ENCODE measurements around the gene HACD1.

HACD1 gene

DNA sequence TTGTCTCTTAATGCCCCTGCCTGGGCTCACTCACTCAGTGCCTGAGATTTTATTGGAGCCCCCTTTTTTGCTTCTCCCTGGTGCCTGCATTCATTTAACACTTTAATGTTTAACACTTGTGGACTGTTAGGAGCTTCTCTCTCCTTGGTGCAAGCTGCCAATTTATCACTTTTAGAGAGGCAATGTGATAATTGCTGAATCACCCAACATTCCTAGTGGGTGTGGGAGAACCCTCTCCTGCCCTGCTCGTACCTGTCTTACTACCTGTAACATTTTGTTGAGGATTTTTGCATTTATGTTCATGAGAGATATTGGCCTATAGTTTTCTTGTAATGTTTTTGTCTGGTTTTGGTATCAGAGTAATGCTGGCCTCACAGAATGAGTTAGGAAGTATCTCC, 39.9 kb upstream of the HACD1 start:
- Histone ChIP-seq H3K4ac (ENCODE audit: low read length) (no peak overlapping the region), H2BK15ac (ENCODE audit: low read length) (no peak overlapping the region), H3K9me3 (replicated peaks in 1 of 2; ENCODE audit: control insufficient read depth in 2 of 2, insufficient read depth in 1 of 2, low read depth in 1 of 2, low read length in 2 of 2) (peaks cover 2 to 30% of the 10 kb centered on the region in 2 donors), H4K91ac (ENCODE audit: low read depth, low read length, poor library complexity) (no peak overlapping the region), H2BK120ac (ENCODE audit: low read depth, low read length) (no peak overlapping the region), H2AK5ac (ENCODE audit: low read depth, low read length) (no peak overlapping the region), H3K36me3 (replicated peaks in 1 of 2; ENCODE audit: control insufficient read depth in 2 of 2, insufficient read depth in 2 of 2, low read length in 2 of 2) (peaks cover 4 to 28% of the 10 kb centered on the region in 2 donors), H3K27me3 (ENCODE audit: control insufficient read depth in 3 of 3, insufficient read depth in 3 of 3, low read depth in 1 of 3, low read length in 3 of 3) (no peaks in the 10 kb centered on the region), H4K8ac (ENCODE audit: low read depth, low read length) (no peak overlapping the region), H3K79me1 (ENCODE audit: low read depth, low read length) (peaks cover 3% of the 10 kb centered on the region), H3K18ac (ENCODE audit: low read length) (no peak overlapping the region), H3K4me1 (ENCODE audit: control insufficient read depth in 2 of 2, insufficient read depth in 1 of 2, low read depth in 1 of 2, low read length in 2 of 2) (no peaks in the 10 kb centered on the region), H3K9ac (ENCODE audit: low read depth, low read length, poor library complexity) (no peak overlapping the region), H3K27ac (replicated peaks; ENCODE audit: low read length) (no peak overlapping the region), H2BK5ac (ENCODE audit: low read length) (no peak overlapping the region), H3K14ac (ENCODE audit: low read length) (no peak overlapping the region), H2AFZ (ENCODE audit: low read length) (no peak overlapping the region), H3K4me3 (ENCODE audit: low read length in 2 of 2) (no peak overlapping the region), H3K23ac (ENCODE audit: low read depth, low read length, poor library complexity) (no peak overlapping the region), H3K4me2 (ENCODE audit: insufficient read depth, low read length, poor library complexity, severe bottlenecking) (no peak overlapping the region), H2BK12ac (ENCODE audit: low read length) (no peak overlapping the region)
- no CpG with 5 or more reads among the region's 1 CpG for WGBS, 2 donors (ENCODE audit: extremely low coverage in 2 of 2, insufficient read length in 2 of 2, insufficient replicate concordance in 1 of 2)
- DNase-seq (ENCODE audit: low spot score) = no peak

DNA sequence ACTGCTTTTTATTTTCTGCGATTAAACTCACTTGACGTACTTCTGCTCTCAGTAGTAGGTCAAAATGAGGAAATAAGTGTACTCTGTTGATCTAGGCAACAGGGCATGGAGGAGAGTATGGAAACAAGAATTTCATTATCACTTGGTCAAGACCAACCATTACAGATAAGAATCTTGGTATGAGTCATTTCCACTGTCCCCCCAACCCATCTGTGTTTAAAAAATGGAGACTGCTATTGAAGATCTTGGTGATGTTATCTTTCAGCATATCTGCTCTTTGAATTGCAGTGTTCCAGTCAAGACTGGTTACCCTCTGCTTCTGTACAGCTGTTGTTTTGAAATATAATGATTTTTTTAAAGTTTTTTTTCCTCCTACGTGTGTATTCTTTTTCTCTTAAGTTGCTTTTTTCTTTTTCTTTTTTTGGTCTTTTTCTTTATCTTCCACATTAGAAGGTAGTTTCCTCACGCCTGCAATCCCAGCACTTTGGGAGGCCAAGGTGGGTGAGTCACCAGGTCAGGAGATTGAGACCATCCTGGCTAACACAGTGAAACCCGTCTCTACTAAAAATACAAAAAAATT, 38.5 kb upstream of the HACD1 start:
- Histone ChIP-seq H4K91ac (ENCODE audit: low read depth, low read length, poor library complexity) (no peak overlapping the region), H3K36me3 (replicated peaks in 1 of 2; ENCODE audit: control insufficient read depth in 2 of 2, insufficient read depth in 2 of 2, low read length in 2 of 2) (peaks cover 2 to 13% of the 10 kb centered on the region in 2 donors), H2BK12ac (ENCODE audit: low read length) (no peak overlapping the region), H3K4me1 (ENCODE audit: control insufficient read depth in 2 of 2, insufficient read depth in 1 of 2, low read depth in 1 of 2, low read length in 2 of 2) (peaks cover 0 to 2% of the 10 kb centered on the region in 2 donors), H3K4ac (ENCODE audit: low read length) (no peak overlapping the region), H3K18ac (ENCODE audit: low read length) (no peak overlapping the region), H2BK5ac (ENCODE audit: low read length) (no peak overlapping the region), H2BK15ac (ENCODE audit: low read length) (no peak overlapping the region), H3K4me2 (ENCODE audit: insufficient read depth, low read length, poor library complexity, severe bottlenecking) (no peak overlapping the region), H3K4me3 (ENCODE audit: low read length in 2 of 2) (no peak overlapping the region), H2AK5ac (ENCODE audit: low read depth, low read length) (no peak overlapping the region), H3K27me3 (ENCODE audit: control insufficient read depth in 3 of 3, insufficient read depth in 3 of 3, low read depth in 1 of 3, low read length in 3 of 3) (no peaks in the 10 kb centered on the region), H2BK120ac (ENCODE audit: low read depth, low read length) (no peak overlapping the region), H3K9ac (ENCODE audit: low read depth, low read length, poor library complexity) (no peak overlapping the region), H3K23ac (ENCODE audit: low read depth, low read length, poor library complexity) (no peak overlapping the region), H3K27ac (replicated peaks; ENCODE audit: low read length) (no peak overlapping the region), H3K9me3 (replicated peaks in 1 of 2; ENCODE audit: control insufficient read depth in 2 of 2, insufficient read depth in 1 of 2, low read depth in 1 of 2, low read length in 2 of 2) (peaks cover 2 to 30% of the 10 kb centered on the region in 2 donors), H4K8ac (ENCODE audit: low read depth, low read length) (no peak overlapping the region), H3K14ac (ENCODE audit: low read length) (no peak overlapping the region), H3K79me1 (ENCODE audit: low read depth, low read length) (peaks cover 3% of the 10 kb centered on the region), H2AFZ (ENCODE audit: low read length) (no peak overlapping the region)
- DNase-seq (ENCODE audit: low spot score) = no peak
- no CpG with 5 or more reads among the region's 5 CpGs for WGBS, 2 donors (ENCODE audit: extremely low coverage in 2 of 2, insufficient read length in 2 of 2, insufficient replicate concordance in 1 of 2)

DNA sequence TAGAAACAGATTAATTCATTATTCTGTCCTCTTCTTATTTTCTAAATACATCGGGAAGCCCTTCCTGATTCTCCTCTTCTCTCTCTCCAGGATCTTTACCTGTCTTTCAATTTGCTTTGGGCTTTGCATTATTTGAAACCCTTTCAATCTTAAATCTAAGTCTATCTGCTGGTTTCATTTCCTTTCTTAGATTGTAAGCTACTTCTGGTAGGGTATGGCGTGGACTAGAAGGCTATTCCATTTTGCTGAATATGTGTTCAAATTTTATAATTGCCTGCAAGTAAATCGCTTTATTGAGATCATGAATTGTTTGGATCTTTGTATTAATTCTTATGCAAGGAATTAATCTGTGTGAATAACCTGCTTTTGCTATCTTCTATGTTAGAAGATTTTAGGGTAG, 37.8 kb upstream of the HACD1 start:
- Histone ChIP-seq H3K18ac (ENCODE audit: low read length) (no peak overlapping the region), H3K27ac (replicated peaks; ENCODE audit: low read length) (no peak overlapping the region), H4K8ac (ENCODE audit: low read depth, low read length) (no peak overlapping the region), H3K36me3 (replicated peaks in 1 of 2; ENCODE audit: control insufficient read depth in 2 of 2, insufficient read depth in 2 of 2, low read length in 2 of 2) (peaks cover 2 to 8% of the 10 kb centered on the region in 2 donors), H3K4me1 (ENCODE audit: control insufficient read depth in 2 of 2, insufficient read depth in 1 of 2, low read depth in 1 of 2, low read length in 2 of 2) (peaks cover 0 to 2% of the 10 kb centered on the region in 2 donors), H2AK5ac (ENCODE audit: low read depth, low read length) (no peak overlapping the region), H2BK5ac (ENCODE audit: low read length) (no peak overlapping the region), H3K9me3 (replicated peaks in 1 of 2; ENCODE audit: control insufficient read depth in 2 of 2, insufficient read depth in 1 of 2, low read depth in 1 of 2, low read length in 2 of 2) (peaks cover 2 to 30% of the 10 kb centered on the region in 2 donors), H3K27me3 (ENCODE audit: control insufficient read depth in 3 of 3, insufficient read depth in 3 of 3, low read depth in 1 of 3, low read length in 3 of 3) (no peaks in the 10 kb centered on the region), H2BK12ac (ENCODE audit: low read length) (no peak overlapping the region), H2BK15ac (ENCODE audit: low read length) (no peak overlapping the region), H3K9ac (ENCODE audit: low read depth, low read length, poor library complexity) (no peak overlapping the region), H3K4me2 (ENCODE audit: insufficient read depth, low read length, poor library complexity, severe bottlenecking) (no peak overlapping the region), H4K91ac (ENCODE audit: low read depth, low read length, poor library complexity) (no peak overlapping the region), H3K79me1 (ENCODE audit: low read depth, low read length) (peaks cover 5% of the 10 kb centered on the region), H2AFZ (ENCODE audit: low read length) (no peak overlapping the region), H3K4me3 (ENCODE audit: low read length in 2 of 2) (no peak overlapping the region), H3K23ac (ENCODE audit: low read depth, low read length, poor library complexity) (no peak overlapping the region), H3K4ac (ENCODE audit: low read length) (no peak overlapping the region), H3K14ac (ENCODE audit: low read length) (no peak overlapping the region), H2BK120ac (ENCODE audit: low read depth, low read length) (no peak overlapping the region)
- no CpG with 5 or more reads among the region's 3 CpGs for WGBS, 2 donors (ENCODE audit: extremely low coverage in 2 of 2, insufficient read length in 2 of 2, insufficient replicate concordance in 1 of 2)
- DNase-seq (ENCODE audit: low spot score) = no peak

DNA sequence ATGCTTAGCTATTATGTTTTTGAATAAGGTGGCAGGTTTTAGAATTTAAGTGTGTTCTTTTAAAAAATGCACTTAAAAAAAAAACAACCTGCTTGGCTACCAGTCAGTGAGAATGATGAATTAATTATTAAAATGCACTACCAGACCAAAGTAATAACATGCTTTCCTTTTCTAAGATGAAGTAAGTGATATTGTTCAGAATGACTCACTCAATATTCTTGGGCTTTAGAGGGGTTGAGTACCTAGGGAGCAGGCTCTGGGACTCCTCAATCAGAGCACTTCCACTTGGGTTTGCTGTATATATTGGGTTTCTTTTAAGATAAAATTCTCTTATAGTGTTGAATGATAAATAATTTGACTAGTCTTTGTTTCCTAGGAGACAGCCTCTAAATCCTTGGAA, 35.4 kb upstream of the HACD1 start:
- Histone ChIP-seq H3K18ac (ENCODE audit: low read length) (no peak overlapping the region), H3K36me3 (replicated peaks in 1 of 2; ENCODE audit: control insufficient read depth in 2 of 2, insufficient read depth in 2 of 2, low read length in 2 of 2) (peaks cover 2 to 24% of the 10 kb centered on the region in 2 donors), H4K8ac (ENCODE audit: low read depth, low read length) (no peak overlapping the region), H2BK5ac (ENCODE audit: low read length) (no peak overlapping the region), H2AK5ac (ENCODE audit: low read depth, low read length) (no peak overlapping the region), H3K27ac (replicated peaks; ENCODE audit: low read length) (no peak overlapping the region), H2BK15ac (ENCODE audit: low read length) (no peak overlapping the region), H4K91ac (ENCODE audit: low read depth, low read length, poor library complexity) (no peak overlapping the region), H3K9ac (ENCODE audit: low read depth, low read length, poor library complexity) (no peak overlapping the region), H2BK12ac (ENCODE audit: low read length) (no peak overlapping the region), H3K79me1 (ENCODE audit: low read depth, low read length) (peaks cover 2% of the 10 kb centered on the region), H3K4me3 (ENCODE audit: low read length in 2 of 2) (no peak overlapping the region), H2AFZ (ENCODE audit: low read length) (no peak overlapping the region), H3K4ac (ENCODE audit: low read length) (no peak overlapping the region), H3K9me3 (replicated peaks in 1 of 2; ENCODE audit: control insufficient read depth in 2 of 2, insufficient read depth in 1 of 2, low read depth in 1 of 2, low read length in 2 of 2) (peaks cover 2 to 33% of the 10 kb centered on the region in 2 donors), H3K4me2 (ENCODE audit: insufficient read depth, low read length, poor library complexity, severe bottlenecking) (no peak overlapping the region), H3K14ac (ENCODE audit: low read length) (no peak overlapping the region), H3K23ac (ENCODE audit: low read depth, low read length, poor library complexity) (no peak overlapping the region), H2BK120ac (ENCODE audit: low read depth, low read length) (no peak overlapping the region), H3K4me1 (ENCODE audit: control insufficient read depth in 2 of 2, insufficient read depth in 1 of 2, low read depth in 1 of 2, low read length in 2 of 2) (peaks cover 0 to 2% of the 10 kb centered on the region in 2 donors), H3K27me3 (ENCODE audit: control insufficient read depth in 3 of 3, insufficient read depth in 3 of 3, low read depth in 1 of 3, low read length in 3 of 3) (no peaks in the 10 kb centered on the region)
- no peak for DNase-seq (ENCODE audit: low spot score)

Data from neuronal stem cell (in vitro differentiated cells).